Lower lobe of right lung (tissue), 2 donors: ENCODE measurements around the gene ASCC3. TPM values are rescaled to one million over a fixed set of nuclear protein-coding genes. Genes with fewer than 3 reads are reported as not detected.
"Not testable (repeated sequence)": the region's sequence is repeated elsewhere in the genome, so short reads cannot be mapped to it uniquely, and the experiment has no call there.

Experiments
- ATAC-seq, 2 donors: fragments of 200-7000 bp; cut with Tn5 transposase; one replicate each; pipeline ENCODE4 v1.9.1; 2020 to 2022; ENCODE audit warnings: mild to moderate bottlenecking in 2 of 2, moderate library complexity in 2 of 2
- DNase-seq: peaks from one replicate; pipeline ENCODE4 v3.0.0-alpha.2; 2020
- H3K27ac ChIP-seq: fragments of 200-600 bp; one replicate; pipeline ENCODE4 v1.8.0; 2022
- H3K27me3 ChIP-seq: fragments of 200-600 bp; one replicate; pipeline ENCODE4 v1.8.0; 2022; ENCODE audit warnings: low read depth
- H3K36me3 ChIP-seq: fragments of 200-600 bp; one replicate; pipeline ENCODE4 v1.8.0; 2022; ENCODE audit warnings: mild to moderate bottlenecking
- H3K4me1 ChIP-seq: fragments of 200-600 bp; one replicate; pipeline ENCODE4 v1.8.0; 2022
- H3K4me3 ChIP-seq: fragments of 200-600 bp; one replicate; pipeline ENCODE4 v1.8.0; 2022; ENCODE audit warnings: mild to moderate bottlenecking
- H3K9me3 ChIP-seq: fragments of 200-600 bp; one replicate; pipeline ENCODE4 v1.8.0; 2022
- intact Hi-C: fragments of 100-400 bp; cut with DNase I; formaldehyde crosslinking; loops from one replicate; pipeline ENCODE4 v1.11.0; 2022
- total RNA-seq: library from RNA; stranded (reverse); fragmentation: NEBNext Ultra II Directional; extraction: Animal tissue kit (Norgen Biotek cat#: 25700); gene quantifications from one replicate; pipeline ENCODE4 v1.2.1, GENCODE V29; 2021
- TF ChIP-seq, protein P1 (sequence below): fragments of 200-600 bp; IDR thresholded peaks from one replicate; pipeline ENCODE4 v1.8.0; 2022; ENCODE audit warnings: antibody characterized with exemption, mild to moderate bottlenecking
- donor health status: DM: no; HTN: yes; CAD: no; lungs with severe emphysema.

The ASCC3 gene
- total RNA-seq, 1 donor from 2014 or later = 34.8 TPM

DNA sequence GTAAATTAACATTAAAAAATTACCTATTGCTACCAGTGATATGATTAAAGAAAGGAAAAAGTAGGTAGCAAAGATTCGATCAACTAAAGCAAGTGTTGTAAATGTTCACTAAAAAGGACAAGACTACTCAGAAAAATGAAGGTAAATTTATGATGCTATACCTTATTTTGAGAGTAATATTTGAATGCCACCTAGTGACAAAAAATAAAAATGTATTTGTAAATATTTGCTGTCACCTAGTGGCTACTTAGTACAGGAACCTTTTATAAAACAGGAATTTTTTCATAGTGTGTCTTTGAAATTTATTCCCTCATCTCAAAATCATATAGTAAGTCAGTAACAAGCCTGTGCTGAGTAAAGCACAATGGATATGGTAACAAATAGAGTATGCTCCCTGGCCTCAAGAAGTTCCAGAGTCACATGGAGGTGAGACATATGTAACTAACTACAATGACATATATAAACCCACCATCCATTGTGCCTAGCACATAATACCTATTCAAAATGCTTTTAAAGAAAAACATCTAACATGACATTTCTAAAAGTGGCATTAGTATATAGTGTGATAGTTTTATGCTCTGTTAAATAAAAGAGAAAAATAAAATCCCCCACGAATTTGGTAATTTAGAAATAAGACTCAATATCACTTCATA lies 223.3 kb downstream of the ASCC3 start:
- ATAC-seq (no peak), DNase-seq (no peak)
- Histone ChIP-seq H3K9me3 (no peaks in the 10 kb centered on the region), H3K4me1 (no peaks in the 10 kb centered on the region), H3K36me3 (peaks cover 12% of the 10 kb centered on the region), H3K27ac (no peak overlapping the region), H3K4me3 (no peak overlapping the region), H3K27me3 (no peaks in the 10 kb centered on the region)
- TF ChIP-seq, protein P1, sequence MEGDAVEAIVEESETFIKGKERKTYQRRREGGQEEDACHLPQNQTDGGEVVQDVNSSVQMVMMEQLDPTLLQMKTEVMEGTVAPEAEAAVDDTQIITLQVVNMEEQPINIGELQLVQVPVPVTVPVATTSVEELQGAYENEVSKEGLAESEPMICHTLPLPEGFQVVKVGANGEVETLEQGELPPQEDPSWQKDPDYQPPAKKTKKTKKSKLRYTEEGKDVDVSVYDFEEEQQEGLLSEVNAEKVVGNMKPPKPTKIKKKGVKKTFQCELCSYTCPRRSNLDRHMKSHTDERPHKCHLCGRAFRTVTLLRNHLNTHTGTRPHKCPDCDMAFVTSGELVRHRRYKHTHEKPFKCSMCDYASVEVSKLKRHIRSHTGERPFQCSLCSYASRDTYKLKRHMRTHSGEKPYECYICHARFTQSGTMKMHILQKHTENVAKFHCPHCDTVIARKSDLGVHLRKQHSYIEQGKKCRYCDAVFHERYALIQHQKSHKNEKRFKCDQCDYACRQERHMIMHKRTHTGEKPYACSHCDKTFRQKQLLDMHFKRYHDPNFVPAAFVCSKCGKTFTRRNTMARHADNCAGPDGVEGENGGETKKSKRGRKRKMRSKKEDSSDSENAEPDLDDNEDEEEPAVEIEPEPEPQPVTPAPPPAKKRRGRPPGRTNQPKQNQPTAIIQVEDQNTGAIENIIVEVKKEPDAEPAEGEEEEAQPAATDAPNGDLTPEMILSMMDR = peak; percentile 17
- intact Hi-C loops = no loop called here

- intact Hi-C loops, H3K4me3 ChIP-seq, H3K27me3 ChIP-seq, DNase-seq, H3K4me1 ChIP-seq, ATAC-seq, H3K9me3 ChIP-seq, H3K27ac ChIP-seq: not testable (repeated sequence)
- peaks cover 63% of the 10 kb centered on the region for H3K36me3 ChIP-seq
Measured at GRCh38 chr6:100641147-100641546, 240.0 kb downstream of the ASCC3 start.

DNA sequence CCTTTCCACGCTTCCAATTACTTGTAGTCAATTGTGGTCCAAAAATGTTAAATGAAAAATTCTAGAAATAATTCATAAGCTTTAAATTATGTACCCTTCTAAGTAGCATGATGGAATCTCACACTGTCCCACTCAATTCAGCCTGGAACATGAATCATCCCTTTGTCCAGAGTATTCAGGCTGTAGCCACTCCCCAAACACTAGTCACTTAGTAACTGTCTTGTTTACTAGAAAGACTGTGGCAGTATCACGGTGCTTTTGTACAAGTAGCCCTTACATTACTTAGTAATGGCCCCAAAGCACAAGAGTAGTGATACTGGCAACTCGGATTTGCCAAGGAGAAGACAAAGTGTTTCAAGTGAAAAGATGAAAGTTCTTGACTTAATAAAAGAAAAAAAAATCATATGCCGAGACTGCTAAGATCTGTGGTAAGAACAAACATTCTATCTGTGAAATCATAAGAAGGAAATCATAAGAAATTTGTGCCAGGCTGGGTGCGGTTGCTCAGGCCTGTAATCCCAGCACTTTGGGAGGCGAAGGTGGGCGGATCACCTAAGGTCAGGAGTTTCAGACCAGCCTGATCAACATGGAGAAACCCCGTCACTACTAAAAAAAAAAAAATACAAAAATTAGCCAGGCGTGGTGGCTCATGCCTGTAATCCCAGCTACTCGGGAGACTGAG lies 247.9 kb downstream of the ASCC3 start:
- Histone ChIP-seq H3K27ac (no peak overlapping the region), H3K4me3 (no peak overlapping the region), H3K36me3 (peaks cover 26% of the 10 kb centered on the region), H3K4me1 (no peaks in the 10 kb centered on the region), H3K27me3 (no peaks in the 10 kb centered on the region), H3K9me3 (no peaks in the 10 kb centered on the region)
- no peak for ATAC-seq
- DNase-seq = no peak
- intact Hi-C loops = no loop called here
- TF ChIP-seq, protein P1 = no peak

GRCh38 chr6:100630536-100630935 lies 250.6 kb downstream of the ASCC3 start:
- Histone ChIP-seq H3K4me1 (no peaks in the 10 kb centered on the region), H3K27me3 (no peaks in the 10 kb centered on the region), H3K27ac (no peak overlapping the region), H3K4me3 (no peak overlapping the region), H3K9me3 (no peaks in the 10 kb centered on the region), H3K36me3 (no peaks in the 10 kb centered on the region)
- intact Hi-C loops = no loop called here
- no peak for DNase-seq
- ATAC-seq = no peak
- TF ChIP-seq, protein P1 = no peak

- intact Hi-C loops = no loop called here
Measured at GRCh38 chr6:100627911-100628758, 253.0 kb downstream of the ASCC3 start.

More at GRCh38 chr6:100627911-100628758, 253.0 kb downstream of the ASCC3 start:
- ATAC-seq (no peak), DNase-seq (no peak)
- Histone ChIP-seq H3K4me3 (no peak overlapping the region), H3K27me3 (no peaks in the 10 kb centered on the region), H3K9me3 (no peaks in the 10 kb centered on the region), H3K27ac (no peak overlapping the region), H3K4me1 (no peaks in the 10 kb centered on the region), H3K36me3 (peaks cover 14% of the 10 kb centered on the region)
- TF ChIP-seq, protein P1 = no peak
